C4-2B (cell line): ENCODE measurements around the gene MEAK7.
"Not testable (repeated sequence)": the region's sequence is repeated elsewhere in the genome, so short reads cannot be mapped to it uniquely, and the experiment has no call there.

ENCODE experiments used
- H3K27ac ChIP-seq: fragments of 450-650 bp; 2 replicates; pipeline ENCODE4 v1.5.1; 2017
- CTCF ChIP-seq: fragments of 450-650 bp; conservative IDR thresholded peaks from 2 replicates; pipeline ENCODE4 v1.5.1; 2017; ENCODE audit warnings: mild to moderate bottlenecking
- ZFX ChIP-seq: fragments of 450-650 bp; IDR thresholded peaks from 2 replicates; pipeline ENCODE4 v1.6.1; 2017

The MEAK7 gene

GRCh38 chr16:84524346-84524920 lies 20.0 kb upstream of the MEAK7 start:
- no peak overlapping the region for H3K27ac ChIP-seq
- no peak for TF ChIP-seq CTCF
- no peak for TF ChIP-seq ZFX

- no peak for TF ChIP-seq CTCF
- TF ChIP-seq ZFX: no peak
- no peak overlapping the region for H3K27ac ChIP-seq
These were observed 17.0 kb upstream of the MEAK7 start for GRCh38 chr16:84521497-84521770.

GRCh38 chr16:84520725-84521496 lies 16.5 kb upstream of the MEAK7 start:
- TF ChIP-seq CTCF: no peak
- no peak for TF ChIP-seq ZFX

GRCh38 chr16:84519855-84520254 lies 15.4 kb upstream of the MEAK7 start:
- no peak for TF ChIP-seq CTCF
- no peak for TF ChIP-seq ZFX
- H3K27ac ChIP-seq: no peak overlapping the region

More at GRCh38 chr16:84520725-84521496, 16.5 kb upstream of the MEAK7 start:
- no peak overlapping the region for H3K27ac ChIP-seq

- no peak overlapping the region; the same call in 1 of the 2 replicates for H3K27ac ChIP-seq
- TF ChIP-seq ZFX (no peak), CTCF (no peak)
These were observed 14.4 kb upstream of the MEAK7 start for GRCh38 chr16:84518804-84519341.

- H3K27ac ChIP-seq: not testable (repeated sequence)
These were observed 13.8 kb upstream of the MEAK7 start for GRCh38 chr16:84518220-84518619.

- TF ChIP-seq ZFX: no peak
- TF ChIP-seq CTCF: no peak
- H3K27ac ChIP-seq: no peak overlapping the region
These were observed 12.9 kb upstream of the MEAK7 start for GRCh38 chr16:84517366-84517765.
